Measurements from ENCODE around the gene HTRA1. TPM values are rescaled to one million over a fixed set of nuclear protein-coding genes. Genes with fewer than 3 reads are reported as not detected.

The HTRA1 gene
- polyA plus RNA-seq, 1 experiment: 128 TPM

DNA sequence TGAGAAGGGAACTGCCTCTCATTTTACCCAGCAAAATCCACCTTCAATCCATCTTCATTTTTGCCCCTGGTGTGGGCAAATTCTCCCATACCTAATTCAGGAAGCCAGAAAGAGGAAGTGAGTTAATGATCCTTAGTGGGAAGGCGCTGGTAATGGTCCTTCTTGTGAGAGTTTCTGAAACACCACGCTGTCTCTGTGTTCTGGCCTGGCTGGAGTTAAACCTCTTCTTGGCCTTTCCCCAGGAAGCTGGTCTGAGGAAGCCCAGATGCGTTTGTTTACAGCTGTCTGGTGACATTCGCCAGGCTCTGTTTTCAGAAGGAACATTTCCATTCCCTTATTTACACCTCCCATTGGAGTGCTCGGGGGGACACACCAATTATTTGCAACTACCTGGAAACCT lies 24.3 kb downstream of the HTRA1 start:
- no peak overlapping the region for H3K4me3 ChIP-seq (ENCODE audit: low read depth, low read length)
- ChIA-PET CTCF (no interaction called here), POLR2A (no interaction called here)
- DNase-seq (ENCODE audit: low read depth): no peak
- H3K36me3 ChIP-seq (ENCODE audit: control insufficient read depth, insufficient read depth, low read length): no peaks in the 10 kb centered on the region
- H3K27me3 ChIP-seq (ENCODE audit: control insufficient read depth, insufficient read depth, low read length): no peaks in the 10 kb centered on the region
- TF ChIP-seq, protein P1, sequence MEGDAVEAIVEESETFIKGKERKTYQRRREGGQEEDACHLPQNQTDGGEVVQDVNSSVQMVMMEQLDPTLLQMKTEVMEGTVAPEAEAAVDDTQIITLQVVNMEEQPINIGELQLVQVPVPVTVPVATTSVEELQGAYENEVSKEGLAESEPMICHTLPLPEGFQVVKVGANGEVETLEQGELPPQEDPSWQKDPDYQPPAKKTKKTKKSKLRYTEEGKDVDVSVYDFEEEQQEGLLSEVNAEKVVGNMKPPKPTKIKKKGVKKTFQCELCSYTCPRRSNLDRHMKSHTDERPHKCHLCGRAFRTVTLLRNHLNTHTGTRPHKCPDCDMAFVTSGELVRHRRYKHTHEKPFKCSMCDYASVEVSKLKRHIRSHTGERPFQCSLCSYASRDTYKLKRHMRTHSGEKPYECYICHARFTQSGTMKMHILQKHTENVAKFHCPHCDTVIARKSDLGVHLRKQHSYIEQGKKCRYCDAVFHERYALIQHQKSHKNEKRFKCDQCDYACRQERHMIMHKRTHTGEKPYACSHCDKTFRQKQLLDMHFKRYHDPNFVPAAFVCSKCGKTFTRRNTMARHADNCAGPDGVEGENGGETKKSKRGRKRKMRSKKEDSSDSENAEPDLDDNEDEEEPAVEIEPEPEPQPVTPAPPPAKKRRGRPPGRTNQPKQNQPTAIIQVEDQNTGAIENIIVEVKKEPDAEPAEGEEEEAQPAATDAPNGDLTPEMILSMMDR (IDR thresholded peaks at IDR 0.05; ENCODE audit: insufficient read depth, low read depth, low read length): no peak

- CTCF ChIA-PET: interaction anchor here (1.0 kb wide), 1 partner anchor 14 kb away, joined by 3 read pairs; no protein-coding TSS in a partner anchor
- no peak for DNase-seq (ENCODE audit: low read depth)
These were observed 25.2 kb downstream of the HTRA1 start for GRCh38 chr10:122486406-122487080.

GRCh38 chr10:122487174-122487765 lies 25.9 kb downstream of the HTRA1 start:
- DNase-seq (ENCODE audit: low read depth): no peak
- CTCF ChIA-PET: interaction anchor here (1.0 kb wide), 1 partner anchor 15 kb away, joined by 3 read pairs; no protein-coding TSS in a partner anchor
- POLR2A ChIA-PET: no interaction called here
- TF ChIP-seq, protein P1 (IDR thresholded peaks at IDR 0.05; ENCODE audit: insufficient read depth, low read depth, low read length): no peak
- H3K27me3 ChIP-seq (ENCODE audit: control insufficient read depth, insufficient read depth, low read length): no peaks in the 10 kb centered on the region
- no peaks in the 10 kb centered on the region for H3K36me3 ChIP-seq (ENCODE audit: control insufficient read depth, insufficient read depth, low read length)
- no peak overlapping the region for H3K4me3 ChIP-seq (ENCODE audit: low read depth, low read length)

More at GRCh38 chr10:122486406-122487080, 25.2 kb downstream of the HTRA1 start:
- Histone ChIP-seq H3K4me3 (ENCODE audit: low read depth, low read length) (no peak overlapping the region), H3K27me3 (ENCODE audit: control insufficient read depth, insufficient read depth, low read length) (no peaks in the 10 kb centered on the region), H3K36me3 (ENCODE audit: control insufficient read depth, insufficient read depth, low read length) (no peaks in the 10 kb centered on the region)
- TF ChIP-seq, protein P1 (IDR thresholded peaks at IDR 0.05; ENCODE audit: insufficient read depth, low read depth, low read length): no peak
- POLR2A ChIA-PET: no interaction called here

DNA sequence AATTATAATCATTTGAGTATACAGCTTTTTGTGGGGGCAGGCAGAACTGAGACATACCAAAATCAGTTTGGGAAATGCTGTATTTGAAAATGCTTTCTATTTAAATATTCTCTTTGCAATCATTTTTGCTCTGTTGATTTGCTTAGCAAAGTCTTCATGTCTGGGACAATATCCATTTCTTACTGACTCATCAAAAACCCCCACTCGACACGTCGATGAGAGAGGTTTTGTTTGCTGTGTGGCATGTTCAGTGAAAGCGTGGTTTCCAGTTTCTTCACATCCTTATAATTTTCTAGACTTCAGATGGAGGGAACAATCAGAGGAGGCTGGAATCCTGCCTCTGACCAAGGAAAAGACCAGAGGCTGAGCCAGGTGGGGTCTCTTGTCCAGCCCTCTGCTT lies 28.9 kb downstream of the HTRA1 start:
- POLR2A ChIA-PET: no interaction called here

More for the DNA sequence above, 28.9 kb downstream of the HTRA1 start:
- H3K36me3 ChIP-seq (ENCODE audit: control insufficient read depth, insufficient read depth, low read length): no peaks in the 10 kb centered on the region
- H3K27me3 ChIP-seq (ENCODE audit: control insufficient read depth, insufficient read depth, low read length): no peaks in the 10 kb centered on the region
- H3K4me3 ChIP-seq (ENCODE audit: low read depth, low read length): no peak overlapping the region
- DNase-seq (ENCODE audit: low read depth): no peak
- CTCF ChIA-PET: interaction anchor here (2.7 kb wide), 1 partner anchor 75 kb away, joined by 8 read pairs; no protein-coding TSS in a partner anchor
- TF ChIP-seq, protein P1 (IDR thresholded peaks at IDR 0.05; ENCODE audit: insufficient read depth, low read depth, low read length): no peak

Data from BJ (cell line).